Hindlimb muscle (tissue), 1 donor: ENCODE results near the gene PAFAH1B2. TPM values are rescaled to one million over a fixed set of nuclear protein-coding genes. Genes with fewer than 3 reads are reported as not detected.
"Not testable (repeated sequence)": the region's sequence is repeated elsewhere in the genome, so short reads cannot be mapped to it uniquely, and the experiment has no call there.

Experiments
- DNase-seq: peaks from one replicate; pipeline ENCODE4 v3.0.0-alpha.2; 2013
- polyA plus RNA-seq: library from polyadenylated mRNA; unstranded; fragments of 120-200 nt; gene quantifications from one replicate; pipeline ENCODE4 v1.2.1, GENCODE V29; 2013; ENCODE audit not compliant: insufficient read length

PAFAH1B2 gene
- polyA plus RNA-seq, 1 donor = 49.2 TPM

- DNase-seq = no peak
Observed at GRCh38 chr11:117176186-117176585, 32.1 kb downstream of the PAFAH1B2 start.

- no peak for DNase-seq
Observed at GRCh38 chr11:117177534-117178209, 33.6 kb downstream of the PAFAH1B2 start.

- peak; percentile 98 for DNase-seq
Observed at GRCh38 chr11:117178210-117179034, 34.3 kb downstream of the PAFAH1B2 start, which contains the start of gene SIDT2. Gene SIDT2, plus strand, starts transcription at chr11:117178743. Its CDS starts 521 bp downstream, at chr11:117179264.

- DNase-seq = no peak
Observed at GRCh38 chr11:117179048-117179999, 35.2 kb downstream of the PAFAH1B2 start.

- no peak for DNase-seq
Observed at GRCh38 chr11:117180020-117180419, 35.9 kb downstream of the PAFAH1B2 start.

- peak; percentile 43 for DNase-seq
Observed at GRCh38 chr11:117180661-117181585, 36.8 kb downstream of the PAFAH1B2 start.

GRCh38 chr11:117181586-117182550 is 37.8 kb downstream of the PAFAH1B2 start:
- DNase-seq = no peak

GRCh38 chr11:117182551-117182935 is 38.5 kb downstream of the PAFAH1B2 start:
- DNase-seq = no peak

GRCh38 chr11:117183178-117183577 is 39.1 kb downstream of the PAFAH1B2 start:
- DNase-seq = not testable (repeated sequence)

GRCh38 chr11:117183724-117184349 is 39.8 kb downstream of the PAFAH1B2 start:
- no peak for DNase-seq

- no peak for DNase-seq
Observed at GRCh38 chr11:117185736-117186430, 41.8 kb downstream of the PAFAH1B2 start.

- no peak for DNase-seq
Observed at GRCh38 chr11:117186431-117186761, 42.3 kb downstream of the PAFAH1B2 start.

GRCh38 chr11:117187007-117187406 is 42.9 kb downstream of the PAFAH1B2 start:
- no peak for DNase-seq

- DNase-seq = no peak
Observed at GRCh38 chr11:117187428-117187798, 43.3 kb downstream of the PAFAH1B2 start.

- DNase-seq = no peak
Observed at GRCh38 chr11:117187799-117188481, 43.9 kb downstream of the PAFAH1B2 start.

GRCh38 chr11:117188620-117189081 is 44.6 kb downstream of the PAFAH1B2 start:
- no peak for DNase-seq

- no peak for DNase-seq
Observed at GRCh38 chr11:117189191-117189940, 45.3 kb downstream of the PAFAH1B2 start.
